ENCODE data around the gene ADAM19.

- TF ChIP-seq EZH2 (IDR thresholded peaks at IDR 0.05; ENCODE audit: low read length, missing control alignments) (no peak), CTCF (conservative IDR thresholded peaks at IDR 0.05 in 1 of 2, IDR thresholded peaks at IDR 0.05 in 1 of 2; ENCODE audit: low read depth in 1 of 2, low read length in 2 of 2) (no peak)
Measured at GRCh38 chr5:157484768-157485167, 90.8 kb downstream of the ADAM19 start.
